Breast epithelium (tissue), 4 donors: ENCODE measurements around the gene C19orf38. TPM values are rescaled to one million over a fixed set of nuclear protein-coding genes. Genes with fewer than 3 reads are reported as not detected.

Source experiments
- DNase-seq, 2 donors: peaks; one replicate each; pipeline ENCODE4 v3.0.0-alpha.2; 2019; ENCODE audit warnings: low spot score in 2 of 2
- H3K27ac ChIP-seq, 2 donors: fragments of 200-600 bp; sonication (generic) in 1 of 2; one replicate each; pipeline ENCODE4 v1.5.1; 2016 to 2019; ENCODE audit warnings: mild to moderate bottlenecking in 1 of 2
- H3K27me3 ChIP-seq, 2 donors: fragments of 200-600 bp; sonication (generic) in 1 of 2; one replicate each; pipeline versions ENCODE4 v1.5.1 to v1.6.0; 2017 to 2019; ENCODE audit warnings: control low read depth in 1 of 2, mild to moderate bottlenecking in 1 of 2
- H3K36me3 ChIP-seq: fragments of 200-600 bp; one replicate; pipeline ENCODE4 v1.5.1; 2019
- H3K4me1 ChIP-seq, 2 donors: fragments of 200-600 bp; sonication (generic); one replicate each; pipeline ENCODE4 v1.5.1; 2016 to 2019; ENCODE audit warnings: control low read depth in 1 of 2
- H3K4me3 ChIP-seq, 3 donors: fragments of 200-600 bp; sonication (generic); 1 replicate in 2 of 3; 2 replicates in 1 of 3; pipeline ENCODE4 v1.5.1; 2016 to 2019; ENCODE audit warnings: mild to moderate bottlenecking in 3 of 3, moderate library complexity in 2 of 3
- H3K9me3 ChIP-seq, 2 donors: fragments of 200-600 bp; sonication (generic) in 1 of 2; one replicate each; pipeline ENCODE4 v1.5.1; 2016 to 2019; ENCODE audit warnings: control low read depth in 1 of 2
- POLR2A ChIP-seq: fragments of 450-650 bp; IDR thresholded peaks from one replicate; pipeline ENCODE4 v1.6.1; 2016; ENCODE audit warnings: antibody characterized with exemption, mild to moderate bottlenecking, moderate library complexity
- POLR2AphosphoS5 ChIP-seq, 3 donors: sonication (generic); formaldehyde crosslinking; IDR thresholded peaks; one replicate each; pipeline ENCODE4 v1.6.1; 2017; ENCODE audit warnings: antibody characterized with exemption in 3 of 3
- intact Hi-C: fragments of 100-400 bp; cut with DNase I; formaldehyde crosslinking; loops from one replicate; pipeline ENCODE4 v1.15.1; 2023; ENCODE audit warnings: low total_unique reads
- total RNA-seq, 3 donors: library from RNA; depleted of rRNA; stranded (reverse); fragments of >200 nt; gene quantifications; one replicate each; pipeline ENCODE4 v1.1.0, GENCODE V29; 2016
- TF ChIP-seq, protein P1 (sequence below), 3 donors: fragments of 450-650 bp; IDR thresholded peaks; one replicate each; pipeline ENCODE4 v1.5.1; 2016 to 2017; ENCODE audit warnings: antibody characterized with exemption in 3 of 3, mild to moderate bottlenecking in 3 of 3, moderate library complexity in 3 of 3

The C19orf38 gene
- total RNA-seq, 3 donors from 2014 or later: 1.3 to 2.7 (median 2.0) TPM

GRCh38 chr19:10887616-10888367, 39.6 kb downstream of the C19orf38 start:
- no peaks in the 10 kb centered on the region for H3K27me3 ChIP-seq
- no peaks in the 10 kb centered on the region for H3K36me3 ChIP-seq
- TF ChIP-seq, protein P1, sequence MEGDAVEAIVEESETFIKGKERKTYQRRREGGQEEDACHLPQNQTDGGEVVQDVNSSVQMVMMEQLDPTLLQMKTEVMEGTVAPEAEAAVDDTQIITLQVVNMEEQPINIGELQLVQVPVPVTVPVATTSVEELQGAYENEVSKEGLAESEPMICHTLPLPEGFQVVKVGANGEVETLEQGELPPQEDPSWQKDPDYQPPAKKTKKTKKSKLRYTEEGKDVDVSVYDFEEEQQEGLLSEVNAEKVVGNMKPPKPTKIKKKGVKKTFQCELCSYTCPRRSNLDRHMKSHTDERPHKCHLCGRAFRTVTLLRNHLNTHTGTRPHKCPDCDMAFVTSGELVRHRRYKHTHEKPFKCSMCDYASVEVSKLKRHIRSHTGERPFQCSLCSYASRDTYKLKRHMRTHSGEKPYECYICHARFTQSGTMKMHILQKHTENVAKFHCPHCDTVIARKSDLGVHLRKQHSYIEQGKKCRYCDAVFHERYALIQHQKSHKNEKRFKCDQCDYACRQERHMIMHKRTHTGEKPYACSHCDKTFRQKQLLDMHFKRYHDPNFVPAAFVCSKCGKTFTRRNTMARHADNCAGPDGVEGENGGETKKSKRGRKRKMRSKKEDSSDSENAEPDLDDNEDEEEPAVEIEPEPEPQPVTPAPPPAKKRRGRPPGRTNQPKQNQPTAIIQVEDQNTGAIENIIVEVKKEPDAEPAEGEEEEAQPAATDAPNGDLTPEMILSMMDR (IDR thresholded peaks at IDR 0.05): no peak
- TF ChIP-seq POLR2A (no peak), POLR2AphosphoS5 (IDR thresholded peaks at IDR 0.05) (no peak)
- H3K4me3 ChIP-seq: no peak overlapping the region
- intact Hi-C loops: no loop called here
- H3K27ac ChIP-seq: no peak overlapping the region
- no peaks in the 10 kb centered on the region for H3K4me1 ChIP-seq
- no peaks in the 10 kb centered on the region for H3K9me3 ChIP-seq
- DNase-seq: no peak

- no peaks in the 10 kb centered on the region for H3K27me3 ChIP-seq
- no peaks in the 10 kb centered on the region for H3K4me1 ChIP-seq
- intact Hi-C loops: no loop called here
- no peak overlapping the region for H3K4me3 ChIP-seq
- no peaks in the 10 kb centered on the region for H3K36me3 ChIP-seq
- TF ChIP-seq, protein P1 (IDR thresholded peaks at IDR 0.05): no peak
- no peak for TF ChIP-seq POLR2AphosphoS5 (IDR thresholded peaks at IDR 0.05)
- no peak for TF ChIP-seq POLR2A
- H3K9me3 ChIP-seq: no peaks in the 10 kb centered on the region
- no peak for DNase-seq
- no peak overlapping the region for H3K27ac ChIP-seq
Observed at GRCh38 chr19:10888421-10888866, 40.2 kb downstream of the C19orf38 start.

- TF ChIP-seq POLR2A: no peak
- TF ChIP-seq POLR2AphosphoS5 (IDR thresholded peaks at IDR 0.05): no peak
- TF ChIP-seq, protein P1 (IDR thresholded peaks at IDR 0.05): no peak
- Histone ChIP-seq H3K4me3 (no peak overlapping the region), H3K27me3 (no peaks in the 10 kb centered on the region), H3K9me3 (no peaks in the 10 kb centered on the region), H3K27ac (no peak overlapping the region), H3K4me1 (no peaks in the 10 kb centered on the region), H3K36me3 (no peaks in the 10 kb centered on the region)
- intact Hi-C loops: no loop called here
- DNase-seq: no peak
Observed at GRCh38 chr19:10889880-10890279, 41.7 kb downstream of the C19orf38 start.

DNA sequence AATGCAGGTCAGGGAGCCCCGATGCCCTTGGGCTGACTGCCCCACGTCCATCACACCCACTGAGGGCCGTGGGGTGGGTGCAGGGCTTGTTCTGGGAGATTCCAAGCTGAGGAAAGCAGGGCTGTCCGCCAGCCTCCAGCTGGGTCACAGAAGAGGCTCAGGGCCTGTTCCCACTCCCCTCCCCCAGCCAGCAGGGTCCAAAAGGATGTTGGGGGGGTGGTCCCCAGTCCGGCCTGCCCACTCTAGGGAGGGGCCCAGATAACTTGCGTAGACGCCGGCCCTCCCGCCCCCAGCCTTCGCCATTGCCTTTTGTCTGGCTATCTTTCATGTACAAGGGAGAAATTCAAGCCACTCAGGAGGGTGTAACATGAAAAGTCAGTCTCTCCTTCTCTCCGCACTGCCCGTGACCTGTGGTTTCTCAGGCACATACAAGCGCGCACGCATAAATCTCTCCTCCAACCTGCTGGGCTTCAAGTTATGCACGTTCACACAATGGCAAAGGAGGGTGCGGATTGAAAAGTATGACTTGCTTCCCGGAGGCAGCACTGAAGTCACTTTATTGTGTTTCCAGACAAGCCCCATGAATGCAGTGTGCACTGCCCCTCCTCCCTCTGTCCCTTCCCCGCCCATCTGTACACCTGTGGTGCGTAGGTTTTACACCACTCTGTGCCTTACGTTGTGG, 43.3 kb downstream of the C19orf38 start:
- Histone ChIP-seq H3K4me3 (peak overlapping the region in 1 of 3 donors; percentile 31), H3K36me3 (no peaks in the 10 kb centered on the region), H3K27me3 (no peaks in the 10 kb centered on the region), H3K4me1 (no peaks in the 10 kb centered on the region), H3K27ac (peak overlapping the region; percentile 22 to 64), H3K9me3 (no peaks in the 10 kb centered on the region)
- intact Hi-C loops: no loop called here
- peak in 1 of 2 donors; percentile 29 for DNase-seq
- TF ChIP-seq POLR2AphosphoS5 (IDR thresholded peaks at IDR 0.05): no peak
- no peak for TF ChIP-seq POLR2A
- TF ChIP-seq, protein P1 (IDR thresholded peaks at IDR 0.05): no peak

GRCh38 chr19:10892256-10892655, 44.0 kb downstream of the C19orf38 start:
- Histone ChIP-seq H3K4me1 (peaks cover 0 to 6% of the 10 kb centered on the region in 2 donors), H3K27me3 (no peaks in the 10 kb centered on the region), H3K27ac (peak overlapping the region in 1 of 2 donors; percentile 26), H3K36me3 (no peaks in the 10 kb centered on the region), H3K4me3 (no peak overlapping the region), H3K9me3 (no peaks in the 10 kb centered on the region)
- TF ChIP-seq, protein P1 (IDR thresholded peaks at IDR 0.05): no peak
- TF ChIP-seq POLR2AphosphoS5 (IDR thresholded peaks at IDR 0.05) (no peak), POLR2A (no peak)
- DNase-seq: no peak
- intact Hi-C loops: no loop called here
